ENCODE measurements around the gene SDF2L1.
"Not testable (repeated sequence)": the region's sequence is repeated elsewhere in the genome, so short reads cannot be mapped to it uniquely, and the experiment has no call there.

SDF2L1 gene

DNA sequence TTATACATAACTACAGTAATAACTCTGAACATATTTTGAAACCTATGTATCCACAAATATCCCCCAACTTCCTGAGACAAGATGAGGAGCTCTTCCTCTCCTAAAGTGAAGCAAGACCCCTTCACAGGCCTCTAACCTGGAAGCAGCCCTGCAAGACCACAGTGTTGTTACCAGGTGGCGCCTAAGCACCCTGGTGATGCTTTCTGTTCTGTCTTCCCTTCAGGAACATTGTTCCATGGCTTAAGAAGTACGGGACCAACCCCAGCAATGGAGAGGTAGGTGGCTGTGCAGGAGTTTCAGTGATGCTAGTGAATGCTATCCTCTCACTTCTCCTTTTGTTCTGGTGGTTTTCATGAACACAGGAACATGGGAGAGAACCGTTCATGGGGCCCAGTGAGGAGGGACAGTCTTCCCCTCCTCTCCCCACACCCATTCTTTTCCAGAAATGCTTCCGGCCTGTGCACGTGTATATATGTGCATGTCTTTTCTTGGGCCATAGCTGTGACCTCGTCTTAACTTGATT is 30.1 kb downstream of the SDF2L1 start:
- Histone ChIP-seq H3K4me1 (ENCODE audit: control insufficient read depth in 1 of 2, insufficient read depth in 1 of 2, low read depth in 1 of 2, low read length in 1 of 2) (peaks cover 0 to 4% of the 10 kb centered on the region in 2 experiments), H3K4me3 (ENCODE audit: low read depth in 1 of 2, low read length in 1 of 2) (no peak overlapping the region), H3K27me3 (no peaks in the 10 kb centered on the region), H3K27ac (no peak overlapping the region), H3K36me3 (peaks cover 63% of the 10 kb centered on the region), H3K9me3 (no peaks in the 10 kb centered on the region)
- TF ChIP-seq, protein P1, sequence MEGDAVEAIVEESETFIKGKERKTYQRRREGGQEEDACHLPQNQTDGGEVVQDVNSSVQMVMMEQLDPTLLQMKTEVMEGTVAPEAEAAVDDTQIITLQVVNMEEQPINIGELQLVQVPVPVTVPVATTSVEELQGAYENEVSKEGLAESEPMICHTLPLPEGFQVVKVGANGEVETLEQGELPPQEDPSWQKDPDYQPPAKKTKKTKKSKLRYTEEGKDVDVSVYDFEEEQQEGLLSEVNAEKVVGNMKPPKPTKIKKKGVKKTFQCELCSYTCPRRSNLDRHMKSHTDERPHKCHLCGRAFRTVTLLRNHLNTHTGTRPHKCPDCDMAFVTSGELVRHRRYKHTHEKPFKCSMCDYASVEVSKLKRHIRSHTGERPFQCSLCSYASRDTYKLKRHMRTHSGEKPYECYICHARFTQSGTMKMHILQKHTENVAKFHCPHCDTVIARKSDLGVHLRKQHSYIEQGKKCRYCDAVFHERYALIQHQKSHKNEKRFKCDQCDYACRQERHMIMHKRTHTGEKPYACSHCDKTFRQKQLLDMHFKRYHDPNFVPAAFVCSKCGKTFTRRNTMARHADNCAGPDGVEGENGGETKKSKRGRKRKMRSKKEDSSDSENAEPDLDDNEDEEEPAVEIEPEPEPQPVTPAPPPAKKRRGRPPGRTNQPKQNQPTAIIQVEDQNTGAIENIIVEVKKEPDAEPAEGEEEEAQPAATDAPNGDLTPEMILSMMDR (IDR thresholded peaks at IDR 0.05), result no peak

DNA sequence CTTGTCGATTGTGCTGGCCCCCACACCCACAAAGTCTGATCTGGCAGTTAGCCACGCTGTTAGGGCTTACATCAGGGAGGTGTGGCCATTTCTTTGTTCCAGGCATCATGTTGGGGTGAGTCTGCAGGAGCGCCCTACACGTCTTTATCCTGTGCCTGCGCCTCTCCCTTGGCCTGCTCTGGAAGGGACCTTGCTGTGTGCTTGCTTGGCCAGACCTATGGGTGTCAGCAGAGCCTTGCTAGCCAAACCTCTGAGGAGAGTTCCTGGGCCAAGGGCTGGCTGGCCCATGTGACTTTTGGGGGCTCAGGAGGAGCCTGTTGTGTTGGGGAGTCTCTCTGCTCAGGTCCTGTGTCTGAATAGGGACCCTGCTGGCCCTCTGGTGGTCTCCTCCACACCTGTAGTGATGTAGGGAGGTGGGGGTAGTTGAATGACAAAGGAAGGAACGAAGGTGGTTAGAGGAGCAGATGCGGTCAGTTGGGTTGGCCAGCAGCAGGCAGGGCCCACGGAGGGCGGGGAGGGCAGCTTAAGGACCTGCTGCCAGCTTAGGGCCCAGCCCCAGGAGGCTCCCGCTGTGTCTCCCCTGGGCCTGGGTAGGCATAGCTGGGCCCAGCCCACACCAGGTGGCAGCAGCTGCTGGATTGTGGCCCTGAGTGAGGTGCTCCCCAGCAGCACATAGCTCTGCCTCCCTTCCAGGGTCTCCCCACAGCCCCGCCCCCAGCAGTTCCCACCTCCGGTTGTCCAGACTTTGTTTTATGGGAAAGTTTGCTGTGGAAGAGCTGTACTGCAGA is 31.6 kb downstream of the SDF2L1 start:
- TF ChIP-seq, protein P1 (IDR thresholded peaks at IDR 0.05), result no peak
- Histone ChIP-seq H3K36me3 (peaks cover 69% of the 10 kb centered on the region), H3K4me1 (ENCODE audit: control insufficient read depth in 1 of 2, insufficient read depth in 1 of 2, low read depth in 1 of 2, low read length in 1 of 2) (peaks cover 0 to 4% of the 10 kb centered on the region in 2 experiments), H3K4me3 (ENCODE audit: low read depth in 1 of 2, low read length in 1 of 2) (no peak overlapping the region), H3K27me3 (no peaks in the 10 kb centered on the region), H3K27ac (no peak overlapping the region), H3K9me3 (no peaks in the 10 kb centered on the region)

DNA sequence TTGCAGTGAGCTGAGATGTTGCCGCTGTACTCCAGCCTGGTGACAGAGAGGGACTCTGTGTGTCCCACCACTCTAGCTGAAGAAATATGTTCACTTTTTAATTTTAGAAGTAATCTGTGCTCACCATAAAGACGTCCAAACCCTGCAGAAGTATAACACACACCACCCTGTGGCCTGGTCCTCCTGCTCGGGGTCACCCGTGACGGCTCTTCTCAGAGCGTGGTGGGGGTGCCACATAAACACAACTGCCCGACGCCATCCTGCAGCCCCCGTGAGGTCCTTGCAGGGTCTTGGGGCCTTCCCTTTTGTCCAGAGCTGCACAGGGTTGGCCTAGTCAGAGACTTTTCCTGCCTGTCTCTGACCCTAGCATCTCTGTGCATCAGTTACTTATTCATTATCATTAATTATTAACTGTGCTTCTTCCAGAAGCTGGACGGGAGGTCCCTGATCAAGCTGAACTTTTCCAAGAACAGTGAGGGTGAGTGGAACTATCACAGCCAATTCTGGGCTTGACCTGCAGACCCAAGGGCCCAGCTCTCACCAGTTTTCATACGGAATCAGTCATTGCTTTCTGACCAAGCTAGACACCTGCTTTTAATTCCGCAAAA is 32.6 kb downstream of the SDF2L1 start:
- Histone ChIP-seq H3K36me3 (peaks cover 69% of the 10 kb centered on the region), H3K27ac (no peak overlapping the region), H3K4me1 (ENCODE audit: control insufficient read depth in 1 of 2, insufficient read depth in 1 of 2, low read depth in 1 of 2, low read length in 1 of 2) (peaks cover 0 to 4% of the 10 kb centered on the region in 2 experiments), H3K4me3 (ENCODE audit: low read depth in 1 of 2, low read length in 1 of 2) (no peak overlapping the region), H3K27me3 (no peaks in the 10 kb centered on the region), H3K9me3 (no peaks in the 10 kb centered on the region)
- TF ChIP-seq, protein P1 (IDR thresholded peaks at IDR 0.05), result no peak

DNA sequence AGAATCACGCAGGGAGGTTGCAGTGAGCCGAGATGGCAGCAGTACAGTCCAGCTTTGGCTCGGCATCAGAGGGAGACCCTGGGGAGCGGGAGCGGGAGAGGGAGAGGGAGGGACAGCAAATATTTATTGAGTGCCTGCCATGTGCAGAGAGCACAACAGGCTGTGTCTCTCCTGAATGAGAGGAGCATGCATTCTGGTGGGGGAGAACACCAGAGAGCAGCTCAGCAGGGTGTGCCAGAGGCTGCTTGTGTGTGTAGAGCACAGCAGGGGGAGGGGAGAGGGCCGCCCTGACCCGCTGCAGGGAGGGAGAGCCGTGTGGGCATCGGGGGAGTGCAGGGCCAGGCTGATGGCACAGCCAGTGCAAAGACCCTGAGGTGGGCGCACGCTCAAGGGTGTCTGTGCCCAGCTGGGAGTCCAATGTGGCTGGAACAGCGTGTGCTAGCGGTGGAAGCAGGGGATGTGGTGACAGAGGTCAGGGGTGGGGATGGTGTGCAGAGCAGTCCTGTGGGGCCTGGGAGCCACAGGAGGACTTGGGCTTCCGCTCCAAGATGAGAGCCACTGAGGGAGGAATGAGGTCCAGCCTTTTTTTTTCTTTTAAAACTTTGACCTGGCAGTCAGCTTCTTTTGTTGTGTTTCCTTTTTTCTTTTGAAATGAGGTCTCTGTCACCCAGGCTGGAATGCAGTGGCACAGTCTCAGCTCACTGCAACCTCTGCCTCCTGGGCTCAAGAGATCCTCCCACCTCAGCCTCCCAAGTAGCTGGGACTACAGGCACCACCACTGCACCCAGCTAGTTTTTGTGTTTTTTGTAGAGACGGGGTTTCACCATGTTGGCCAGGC is 35.7 kb downstream of the SDF2L1 start:
- no peaks in the 10 kb centered on the region for H3K27me3 ChIP-seq
- H3K4me1 ChIP-seq (ENCODE audit: control insufficient read depth in 1 of 2, insufficient read depth in 1 of 2, low read depth in 1 of 2, low read length in 1 of 2), result no peaks in the 10 kb centered on the region
- no peak overlapping the region for H3K27ac ChIP-seq
- no peaks in the 10 kb centered on the region for H3K9me3 ChIP-seq
- TF ChIP-seq, protein P1 (IDR thresholded peaks at IDR 0.05), result no peak
- H3K36me3 ChIP-seq, result peaks cover 70% of the 10 kb centered on the region
- H3K4me3 ChIP-seq (ENCODE audit: low read depth in 1 of 2, low read length in 1 of 2), result no peak overlapping the region

DNA sequence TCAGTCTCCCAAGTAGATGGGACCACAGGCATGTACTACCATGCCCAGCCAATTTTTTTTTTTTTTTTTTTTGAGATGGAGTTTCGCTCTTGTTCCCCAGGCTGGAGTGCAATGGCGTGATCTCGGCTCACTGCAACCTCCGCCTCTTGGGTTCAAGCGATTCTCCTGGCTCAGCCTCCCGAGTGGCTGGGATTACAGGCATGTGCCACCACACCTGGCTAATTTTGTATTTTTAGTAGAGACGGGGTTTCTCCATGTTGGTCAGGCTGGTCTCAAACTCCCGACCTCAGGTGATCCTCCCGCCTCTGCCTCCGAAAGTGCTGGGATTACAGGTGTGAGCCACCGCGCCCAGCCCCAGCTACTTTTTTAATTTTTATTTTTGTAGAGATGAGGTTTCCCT is 36.7 kb downstream of the SDF2L1 start:
- not testable (repeated sequence) for H3K27ac ChIP-seq; H3K27me3 ChIP-seq; H3K4me1 ChIP-seq (ENCODE audit: control insufficient read depth in 1 of 2, insufficient read depth in 1 of 2, low read depth in 1 of 2, low read length in 1 of 2); H3K4me3 ChIP-seq (ENCODE audit: low read depth in 1 of 2, low read length in 1 of 2); H3K9me3 ChIP-seq
- H3K36me3 ChIP-seq, result peaks cover 70% of the 10 kb centered on the region

All from neutrophil (primary cell).